SU-DHL-6 (cell line): ENCODE results near the gene SLC7A6.

Experiments used
- CTCF ChIP-seq: fragments of 200-600 bp; sonication (generic); IDR thresholded peaks from one replicate; pipeline ENCODE4 v1.5.1; 2017; ENCODE audit warnings: antibody characterized with exemption, mild to moderate bottlenecking, low read length, moderate library complexity; ENCODE audit not compliant: insufficient read depth, poor library complexity, severe bottlenecking
- EZH2phosphoT487 ChIP-seq: fragments of 200-600 bp; sonication (generic), shearing (Covaris generic); conservative IDR thresholded peaks from 2 replicates; pipeline ENCODE4 v1.6.1; 2018; ENCODE audit warnings: mild to moderate bottlenecking, antibody characterized with exemption, low read length, moderate library complexity, mixed read lengths

GRCh38 chr16:68244903-68245853 lies 19.1 kb upstream of the SLC7A6 start, which contains the start of gene PLA2G15:
- TF ChIP-seq CTCF (no peak), EZH2phosphoT487 (no peak)
